Globus pallidus (tissue), 1 donor: ENCODE data around the gene ADAM12.
"Not testable (repeated sequence)": the region's sequence is repeated elsewhere in the genome, so short reads cannot be mapped to it uniquely, and the experiment has no call there.

Experiments used
- DNase-seq: peaks from one replicate; pipeline ENCODE4 v3.0.0-alpha.2; 2015; ENCODE audit warnings: low spot score

ADAM12 gene

DNA sequence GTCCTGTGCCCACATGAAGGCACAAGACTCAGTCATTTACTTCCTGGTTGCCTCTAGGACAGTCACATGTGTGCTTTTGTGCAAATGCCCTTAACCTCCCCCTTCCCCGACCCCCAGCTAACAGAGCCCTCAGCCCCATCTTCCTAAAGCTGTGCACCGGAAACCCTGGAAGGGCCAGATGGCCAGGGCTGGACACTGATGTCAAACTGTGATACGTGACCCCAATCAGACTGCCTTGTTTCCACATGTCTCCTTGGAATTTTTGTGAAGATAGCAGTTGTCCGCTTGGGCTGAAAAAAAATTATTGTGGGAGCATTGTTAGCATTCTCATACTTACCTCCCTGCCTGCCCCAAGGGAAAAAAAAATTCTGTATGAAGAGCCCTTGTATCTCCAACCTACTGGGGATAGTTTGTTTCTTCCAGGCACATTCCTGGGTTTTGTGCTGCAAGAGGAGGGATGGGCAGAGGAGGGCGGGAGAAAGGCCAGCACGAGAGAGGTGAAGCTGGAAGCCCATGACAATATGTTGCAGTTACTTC is 17.0 kb upstream of the ADAM12 start:
- no peak for DNase-seq

DNA sequence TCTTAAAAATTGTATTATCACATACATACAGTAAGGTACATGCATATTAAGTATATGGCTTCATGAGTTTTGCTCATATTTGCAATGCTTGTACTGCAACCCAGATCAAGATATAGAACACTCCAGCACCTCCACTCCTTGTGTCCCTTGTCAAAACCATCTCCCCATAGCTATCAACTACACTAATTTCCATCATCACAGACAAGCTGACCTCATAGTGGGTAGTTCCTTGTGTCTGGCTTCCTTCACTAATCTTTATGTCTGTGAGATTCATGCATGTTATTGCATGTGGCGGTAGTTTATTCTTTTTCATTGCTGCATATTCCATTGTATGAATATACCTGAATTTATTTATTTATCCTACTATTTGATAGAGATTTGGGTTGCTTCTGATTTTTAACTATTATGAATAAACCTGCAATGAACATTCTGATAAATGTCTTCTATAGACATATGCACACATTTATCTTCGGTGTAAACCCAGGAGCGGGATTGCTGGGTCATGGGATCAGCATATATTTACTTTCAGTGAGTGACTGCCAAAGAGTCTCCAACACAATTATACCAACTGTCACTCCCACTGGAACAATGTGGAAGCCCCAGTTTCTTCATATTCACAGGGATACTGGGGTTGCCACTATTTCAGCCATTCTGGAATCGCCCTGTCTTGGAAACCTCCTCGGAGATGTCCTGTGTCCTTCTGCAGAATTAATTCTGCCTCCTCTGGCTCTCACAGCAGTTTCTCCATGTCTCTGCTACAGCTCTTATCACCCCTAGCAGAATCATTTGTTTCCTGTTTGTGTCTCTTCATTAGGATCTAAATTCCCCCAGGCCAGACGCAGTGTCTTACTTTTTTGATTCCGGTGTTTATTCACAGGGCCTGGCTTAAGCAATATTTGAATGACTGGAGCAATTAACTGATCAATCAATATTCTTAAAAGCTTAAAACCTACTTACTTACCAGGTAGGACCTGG is 14.7 kb upstream of the ADAM12 start:
- no peak for DNase-seq

GRCh38 chr10:126400641-126401040 is 12.4 kb upstream of the ADAM12 start:
- no peak for DNase-seq

- no peak for DNase-seq
These were observed 10.6 kb upstream of the ADAM12 start for GRCh38 chr10:126398924-126399323.

- DNase-seq = no peak
These were observed 10.1 kb upstream of the ADAM12 start for GRCh38 chr10:126398383-126398743.

GRCh38 chr10:126397640-126398382 is 9.5 kb upstream of the ADAM12 start:
- no peak for DNase-seq

DNA sequence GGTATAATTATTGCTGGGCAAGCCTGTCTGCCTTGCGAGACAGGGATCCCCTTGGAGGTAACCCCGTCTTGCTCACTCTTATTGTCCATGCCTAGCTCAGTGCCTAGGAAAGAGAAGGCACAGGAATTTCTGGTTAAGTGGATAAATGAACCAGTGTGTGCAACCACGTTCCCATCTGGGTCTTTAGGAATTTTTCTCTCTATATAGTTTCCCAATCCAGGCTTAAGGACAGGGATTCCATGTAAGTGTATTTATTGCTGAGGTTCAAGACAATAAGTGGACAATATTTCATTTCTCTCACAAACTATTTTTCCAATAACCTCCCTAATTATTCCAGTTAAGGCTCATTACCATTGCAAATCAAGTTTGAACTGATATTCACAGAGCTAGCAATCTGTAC is 8.9 kb upstream of the ADAM12 start:
- DNase-seq = no peak

GRCh38 chr10:126394948-126395347 is 6.7 kb upstream of the ADAM12 start:
- DNase-seq = no peak

GRCh38 chr10:126393076-126393475 is 4.8 kb upstream of the ADAM12 start:
- DNase-seq = no peak

GRCh38 chr10:126392469-126392868 is 4.2 kb upstream of the ADAM12 start:
- DNase-seq = no peak

GRCh38 chr10:126392068-126392467 is 3.8 kb upstream of the ADAM12 start:
- no peak for DNase-seq

- peak; percentile 47 for DNase-seq
These were observed 3.1 kb upstream of the ADAM12 start for GRCh38 chr10:126391192-126391885.

DNA sequence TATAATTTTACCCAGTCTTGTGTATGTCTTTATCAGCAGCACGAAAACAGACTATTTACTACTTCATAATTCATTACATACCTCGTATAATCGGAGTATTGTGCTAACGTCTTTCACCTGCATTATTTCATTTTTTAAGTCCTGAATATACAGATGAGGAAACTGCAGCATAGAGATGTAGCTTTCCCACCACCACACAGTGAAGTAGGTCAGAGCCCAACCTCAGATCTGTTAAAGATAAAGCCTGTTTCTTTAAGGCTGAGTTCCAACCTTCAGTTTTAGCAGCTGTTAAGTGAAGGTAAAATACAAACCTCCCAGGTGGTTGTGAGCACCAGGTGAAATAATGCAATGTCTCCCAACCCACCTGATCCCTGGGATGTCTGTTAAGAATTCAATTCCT is 2.0 kb upstream of the ADAM12 start:
- no peak for DNase-seq

GRCh38 chr10:126387041-126387921 is 996 bp downstream of the ADAM12 start:
- peak; percentile 64 for DNase-seq

GRCh38 chr10:126384269-126384873 is 3.9 kb downstream of the ADAM12 start:
- no peak for DNase-seq

- no peak for DNase-seq
These were observed 7.8 kb downstream of the ADAM12 start for GRCh38 chr10:126380352-126381076.

- DNase-seq = not testable (repeated sequence)
These were observed 9.1 kb downstream of the ADAM12 start for GRCh38 chr10:126379166-126379565.

DNA sequence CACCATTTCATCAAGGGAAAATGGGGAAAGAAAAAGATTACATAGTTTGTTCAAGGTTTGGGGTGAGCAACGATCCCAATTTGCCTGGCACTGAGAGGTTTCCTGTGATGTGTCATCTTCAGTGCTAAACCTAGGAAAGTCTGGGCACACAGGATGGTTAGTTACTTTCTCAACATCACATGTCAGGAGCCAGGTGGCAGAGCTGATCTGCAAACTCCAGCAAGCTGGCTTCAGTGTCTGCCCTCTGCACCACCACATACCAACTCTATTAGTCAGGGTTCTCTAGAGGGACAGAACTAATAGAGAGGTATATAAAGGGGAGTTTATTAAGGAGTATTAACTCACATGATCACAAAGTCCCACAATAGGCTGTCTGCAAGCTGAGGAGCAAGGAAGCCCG is 11.3 kb downstream of the ADAM12 start:
- no peak for DNase-seq

DNA sequence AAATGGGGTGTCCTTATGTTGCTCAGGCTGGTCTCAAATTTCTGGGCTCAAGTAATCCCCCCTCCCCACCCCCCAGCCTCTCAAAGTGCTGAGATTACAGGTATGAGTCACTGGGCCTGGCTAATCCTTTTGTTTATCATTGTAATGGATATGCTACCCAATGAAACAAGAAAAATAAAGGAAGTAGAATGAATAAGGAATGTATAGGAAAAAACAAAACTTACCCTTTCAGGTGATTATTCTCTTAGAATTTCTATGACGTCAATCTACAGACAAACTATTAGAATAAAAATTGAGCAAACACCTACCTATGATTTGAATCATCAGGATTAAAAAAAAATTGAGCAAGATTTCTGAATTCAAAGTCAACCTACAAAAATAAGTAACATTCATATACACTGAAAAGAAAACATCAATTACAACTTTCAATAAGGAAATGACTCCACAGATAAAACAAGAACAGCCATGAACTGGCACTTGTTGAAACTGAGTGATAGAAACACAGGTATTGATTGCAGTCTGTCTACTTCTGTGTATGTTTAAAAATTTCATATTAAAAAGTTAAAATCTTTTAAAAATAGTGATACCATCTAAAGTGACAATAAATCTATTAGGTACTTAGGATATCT is 12.2 kb downstream of the ADAM12 start:
- no peak for DNase-seq

GRCh38 chr10:126375299-126375698 is 13.0 kb downstream of the ADAM12 start:
- DNase-seq = no peak
